GM23338 (cell line): ENCODE measurements around the gene OLFM1. TPM values are rescaled to one million over a fixed set of nuclear protein-coding genes. Genes with fewer than 3 reads are reported as not detected.

Experiments
- ATAC-seq: fragments of 200-7000 bp; cut with Tn5 transposase; 3 replicates; pipeline ENCODE4 v1.9.1; 2020
- DNase-seq: peaks from one replicate; pipeline ENCODE4 v3.0.0-alpha.2; 2015; ENCODE audit warnings: low spot score
- H2AFZ ChIP-seq: fragments of 200-600 bp; sonication (generic); 2 replicates; pipeline ENCODE4 v1.8.0; 2016; ENCODE audit warnings: antibody characterized with exemption, mild to moderate bottlenecking, moderate library complexity
- H3F3A ChIP-seq: fragments of 200-600 bp; sonication (generic); replicated peaks from 2 replicates; pipeline ENCODE4 v1.8.0; 2017; ENCODE audit warnings: antibody characterized with exemption, mixed run types, low read depth
- H3K27ac ChIP-seq: fragments of 200-600 bp; sonication (generic); 2 replicates; pipeline ENCODE4 v1.6.1; 2016; ENCODE audit warnings: low read depth
- H3K27me3 ChIP-seq: fragments of 200-600 bp; sonication (generic); 2 replicates; pipeline ENCODE4 v1.8.0; 2016; ENCODE audit warnings: mild to moderate bottlenecking, mixed run types, moderate library complexity; ENCODE audit not compliant: insufficient read depth
- H3K36me3 ChIP-seq: fragments of 200-600 bp; sonication (generic); 2 replicates; pipeline ENCODE4 v1.8.0; 2016; ENCODE audit warnings: mild to moderate bottlenecking; ENCODE audit not compliant: insufficient read depth
- H3K4me1 ChIP-seq: fragments of 200-600 bp; sonication (generic); 2 replicates; pipeline ENCODE4 v1.8.0; 2016; ENCODE audit warnings: mild to moderate bottlenecking, moderate library complexity; ENCODE audit not compliant: insufficient read depth
- H3K4me2 ChIP-seq: fragments of 200-600 bp; sonication (generic); 2 replicates; pipeline ENCODE4 v1.7.1; 2017; ENCODE audit warnings: mixed run types
- H3K4me3 ChIP-seq: fragments of 200-600 bp; sonication (generic); 2 replicates; pipeline ENCODE4 v1.6.1; 2016; ENCODE audit warnings: mixed run types
- H3K79me2 ChIP-seq: fragments of 200-600 bp; sonication (generic); replicated peaks from 2 replicates; pipeline ENCODE4 v1.8.0; 2017; ENCODE audit warnings: mild to moderate bottlenecking; ENCODE audit not compliant: insufficient read depth
- H3K9me2 ChIP-seq: fragments of 200-600 bp; sonication (generic); 2 replicates; pipeline ENCODE4 v1.8.0; 2017; ENCODE audit not compliant: insufficient read depth
- H4K20me1 ChIP-seq: fragments of 200-600 bp; sonication (generic); replicated peaks from 2 replicates; pipeline ENCODE4 v1.8.0; 2017; ENCODE audit warnings: mild to moderate bottlenecking; ENCODE audit not compliant: insufficient read depth
- H3K27ac Mint-ChIP-seq: 2 replicates; pipeline ENCODE4 v1.8.0; 2020; ENCODE audit warnings: inconsistent platforms, mild to moderate bottlenecking, moderate library complexity, mixed read lengths
- H3K27me3 Mint-ChIP-seq: 3 replicates; pipeline ENCODE4 v1.8.0; 2022; ENCODE audit warnings: low read depth, mild to moderate bottlenecking, moderate library complexity, mixed read lengths, inconsistent platforms; ENCODE audit not compliant: insufficient read depth, poor library complexity
- H3K36me3 Mint-ChIP-seq: 3 replicates; pipeline ENCODE4 v1.8.0; 2021; ENCODE audit warnings: low read depth, mild to moderate bottlenecking, inconsistent platforms, moderate library complexity, mixed read lengths
- H3K4me1 Mint-ChIP-seq: 3 replicates; pipeline ENCODE4 v1.8.0; 2020; ENCODE audit warnings: mild to moderate bottlenecking, inconsistent platforms, mixed read lengths
- H3K4me3 Mint-ChIP-seq: 3 replicates; pipeline ENCODE4 v1.8.0; 2021; ENCODE audit warnings: moderate library complexity, mild to moderate bottlenecking, inconsistent platforms, mixed read lengths
- H3K9me3 Mint-ChIP-seq: 3 replicates; pipeline ENCODE4 v1.8.0; 2020; ENCODE audit warnings: moderate library complexity, mild to moderate bottlenecking, inconsistent platforms, mixed read lengths
- CTCF ChIP-seq, 2 experiments: fragments of 200-600 bp in 1 of 2; sonication (generic) in 1 of 2; conservative IDR thresholded peaks; 2 replicates each; pipeline versions ENCODE4 v1.5.1 to v1.6.1; 2016 to 2017; ENCODE audit warnings: antibody characterized with exemption in 2 of 2, low read depth in 2 of 2, mild to moderate bottlenecking in 2 of 2, moderate library complexity in 1 of 2
- ETS1 ChIP-seq: IDR thresholded peaks from 2 replicates; pipeline ENCODE4 v1.6.1; 2016; ENCODE audit warnings: antibody characterized with exemption
- NANOG ChIP-seq: IDR thresholded peaks from 2 replicates; pipeline ENCODE4 v1.6.1; 2016; ENCODE audit warnings: antibody characterized with exemption, borderline replicate concordance
- POLR2AphosphoS5 ChIP-seq: IDR thresholded peaks from 2 replicates; pipeline ENCODE4 v1.6.1; 2016; ENCODE audit warnings: antibody characterized with exemption, low read depth
- STAT1 ChIP-seq: IDR thresholded peaks from one replicate; pipeline ENCODE4 v1.6.1; 2016; ENCODE audit warnings: antibody characterized with exemption; ENCODE audit not compliant: unreplicated experiment
- ZNF331 ChIP-seq: fragments of 250-450 bp; sonication (Bioruptor Pico); IDR thresholded peaks from 2 replicates; pipeline ENCODE4 v1.5.0; 2020; ENCODE audit warnings: low read depth, mild to moderate bottlenecking, moderate library complexity
- ZNF462 ChIP-seq: fragments of 250-450 bp; sonication (Bioruptor Pico); IDR thresholded peaks from 2 replicates; pipeline ENCODE4 v1.5.0; 2020; ENCODE audit warnings: mild to moderate bottlenecking, moderate library complexity
- polyA plus RNA-seq: library from polyadenylated mRNA; unstranded; fragments of >200 nt; fragmentation: Nextera tagmentation; extraction: Ambion mirVana; gene quantifications from 2 replicates; pipeline ENCODE4 v1.2.1, GENCODE V29; 2016
- total RNA-seq: library from RNA; depleted of rRNA; stranded (reverse); fragments of >200 nt; shearing (Covaris generic); gene quantifications from 2 replicates; pipeline ENCODE4 v1.2.3, GENCODE V29; 2014

The OLFM1 gene
- total and polyA plus RNA-seq, 2 experiments from 2014 or later: 20.6 to 40.1 TPM

- no peak for TF ChIP-seq ZNF462
- no peak for TF ChIP-seq ZNF331 (CRISPR knock-in tag)
Observed at GRCh38 chr9:135166565-135166964, 79.1 kb downstream of the OLFM1 start (continued).

GRCh38 chr9:135167356-135167755 is 79.9 kb downstream of the OLFM1 start:
- no peak overlapping the region for H3K4me3 Mint-ChIP-seq
- Histone ChIP-seq H3F3A (no peaks in the 10 kb centered on the region), H3K27me3 (no peaks in the 10 kb centered on the region), H3K36me3 (no peaks in the 10 kb centered on the region), H3K79me2 (no peaks in the 10 kb centered on the region), H3K4me1 (no peaks in the 10 kb centered on the region), H3K27ac (no peak overlapping the region), H3K9me2 (no peaks in the 10 kb centered on the region), H3K4me2 (no peak overlapping the region), H2AFZ (no peak overlapping the region), H4K20me1 (no peaks in the 10 kb centered on the region), H3K4me3 (no peak overlapping the region)
- no peaks in the 10 kb centered on the region for H3K36me3 Mint-ChIP-seq
- TF ChIP-seq STAT1: no peak
- TF ChIP-seq POLR2AphosphoS5: no peak
- TF ChIP-seq ETS1: no peak
- TF ChIP-seq ZNF331 (CRISPR knock-in tag): no peak
- no peak for TF ChIP-seq CTCF (conservative IDR thresholded peaks at IDR 0.05; ENCODE audit: low read depth in 2 of 2)
- no peak for TF ChIP-seq NANOG
- DNase-seq (no peak), ATAC-seq (no peak)
- peaks cover 1% of the 10 kb centered on the region for H3K27me3 Mint-ChIP-seq
- no peak overlapping the region for H3K27ac Mint-ChIP-seq
- peaks cover 7% of the 10 kb centered on the region; the same call in 1 of the 3 replicates for H3K9me3 Mint-ChIP-seq
- H3K4me1 Mint-ChIP-seq: peaks cover 17% of the 10 kb centered on the region
